Retina (tissue), 1 donor: ENCODE results near the gene DMD.

ENCODE experiments used
- DNase-seq: peaks from one replicate; pipeline ENCODE4 v3.0.0-alpha.2; 2016

The DMD gene

GRCh38 chrX:31318866-31319265, 1892.5 kb downstream of the DMD start:
- no peak for DNase-seq

GRCh38 chrX:31316340-31316991, 1894.9 kb downstream of the DMD start:
- DNase-seq = no peak

GRCh38 chrX:31314921-31315320, 1896.4 kb downstream of the DMD start:
- DNase-seq = no peak

GRCh38 chrX:31307952-31308351, 1903.4 kb downstream of the DMD start:
- DNase-seq = no peak

GRCh38 chrX:31302573-31303075, 1908.7 kb downstream of the DMD start:
- DNase-seq = no peak

GRCh38 chrX:31301941-31302340, 1909.4 kb downstream of the DMD start:
- no peak for DNase-seq

GRCh38 chrX:31301203-31301602, 1910.1 kb downstream of the DMD start:
- no peak for DNase-seq

- no peak for DNase-seq
Measured at GRCh38 chrX:31298916-31299315, 1912.4 kb downstream of the DMD start.

GRCh38 chrX:31297881-31298280, 1913.5 kb downstream of the DMD start:
- no peak for DNase-seq

- DNase-seq = no peak
Measured at GRCh38 chrX:31294475-31294874, 1916.9 kb downstream of the DMD start.

GRCh38 chrX:31293409-31293808, 1917.9 kb downstream of the DMD start:
- DNase-seq = no peak

GRCh38 chrX:31291131-31291530, 1920.2 kb downstream of the DMD start:
- no peak for DNase-seq

- DNase-seq = no peak
Measured at GRCh38 chrX:31287861-31288260, 1923.5 kb downstream of the DMD start.

GRCh38 chrX:31280580-31280979, 1930.8 kb downstream of the DMD start:
- no peak for DNase-seq

GRCh38 chrX:31279359-31279758, 1932.0 kb downstream of the DMD start:
- DNase-seq = no peak

GRCh38 chrX:31272472-31272775, 1938.9 kb downstream of the DMD start:
- DNase-seq = no peak

- no peak for DNase-seq
Measured at GRCh38 chrX:31271615-31272471, 1939.5 kb downstream of the DMD start.

GRCh38 chrX:31269914-31270313, 1941.4 kb downstream of the DMD start:
- no peak for DNase-seq

- no peak for DNase-seq
Measured at GRCh38 chrX:31268359-31268758, 1943.0 kb downstream of the DMD start.

GRCh38 chrX:31266203-31267076, 1944.9 kb downstream of the DMD start:
- peak; percentile 71 for DNase-seq

GRCh38 chrX:31265383-31265782, 1946.0 kb downstream of the DMD start:
- no peak for DNase-seq

- no peak for DNase-seq
Measured at GRCh38 chrX:31260351-31260750, 1951.0 kb downstream of the DMD start.

- DNase-seq = no peak
Measured at GRCh38 chrX:31258166-31258565, 1953.2 kb downstream of the DMD start.
